ENCODE data around the gene CCDC50. TPM values are rescaled to one million over a fixed set of nuclear protein-coding genes. Genes with fewer than 3 reads are reported as not detected.
A peak's percentile ranks its signal among the peaks of the same experiment; 100 is the strongest.

CCDC50 gene
- total RNA-seq, 2 donors from 2014 or later = 41.8 to 48.6 TPM

GRCh38 chr3:191434024-191434423, 104.8 kb downstream of the CCDC50 start:
- no peak for TF ChIP-seq CTCF (conservative IDR thresholded peaks at IDR 0.05)
- H3K4me3 ChIP-seq (ENCODE audit: low read length) = no peak overlapping the region
- Mint-ChIP-seq H3K4me3 (no peak overlapping the region), H3K27ac (no peak overlapping the region), H3K9me3 (no peaks in the 10 kb centered on the region), H3K36me3 (ENCODE audit: low read depth) (no peaks in the 10 kb centered on the region), H3K4me1 (no peaks in the 10 kb centered on the region), H3K27me3 (ENCODE audit: insufficient read depth) (no peaks in the 10 kb centered on the region)
- H3K36me3 ChIP-seq (ENCODE audit: control insufficient read depth, insufficient read depth, low read length) = no peaks in the 10 kb centered on the region
- no peaks in the 10 kb centered on the region for H3K9me3 ChIP-seq (ENCODE audit: control insufficient read depth, low read length)
- no peak overlapping the region for H3K9ac ChIP-seq (ENCODE audit: extremely low read depth, low read length, poor library complexity, severe bottlenecking)
- no peaks in the 10 kb centered on the region for H3K27me3 ChIP-seq (ENCODE audit: control insufficient read depth, insufficient read depth, low read length, poor library complexity, severe bottlenecking)
- 86% methylated on average over 1 of the region's 1 CpG; no CpG with 5 or more reads in 1 of the 2 experiments for WGBS, 2 experiments (ENCODE audit: insufficient coverage in 1 of 2, insufficient read length in 1 of 2)
- no peak overlapping the region for H3K27ac ChIP-seq (ENCODE audit: low read depth, low read length)
- H3K4me1 ChIP-seq (ENCODE audit: control insufficient read depth, insufficient read depth, low read length) = no peaks in the 10 kb centered on the region
- peak; percentile 47 for DNase-seq

DNA sequence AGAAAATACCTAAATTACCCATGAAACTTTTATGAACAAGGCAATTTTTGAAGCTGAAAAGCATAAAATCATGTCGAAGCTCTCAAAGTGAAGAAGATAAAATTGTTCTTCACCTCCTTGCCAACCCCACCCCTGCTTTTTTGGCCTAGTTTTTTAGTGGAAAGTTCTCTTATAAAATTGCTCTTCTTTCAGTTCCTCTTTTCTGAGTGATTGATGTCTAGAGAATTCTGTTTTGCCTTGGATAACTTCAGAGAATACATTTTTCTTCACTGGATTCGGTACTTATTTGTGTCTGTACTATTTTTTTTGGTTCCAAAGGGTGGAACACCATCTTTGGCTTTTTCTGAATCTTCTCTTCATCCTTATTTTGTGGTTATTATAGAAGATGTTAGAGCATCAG, 106.8 kb downstream of the CCDC50 start:
- H3K4me1 ChIP-seq (ENCODE audit: control insufficient read depth, insufficient read depth, low read length) = no peaks in the 10 kb centered on the region
- Mint-ChIP-seq H3K36me3 (ENCODE audit: low read depth) (no peaks in the 10 kb centered on the region), H3K27ac (no peak overlapping the region), H3K9me3 (peaks cover 8% of the 10 kb centered on the region), H3K27me3 (ENCODE audit: insufficient read depth) (no peaks in the 10 kb centered on the region), H3K4me3 (no peak overlapping the region), H3K4me1 (no peaks in the 10 kb centered on the region)
- no peak overlapping the region for H3K9ac ChIP-seq (ENCODE audit: extremely low read depth, low read length, poor library complexity, severe bottlenecking)
- H3K9me3 ChIP-seq (ENCODE audit: control insufficient read depth, low read length) = peaks cover 5% of the 10 kb centered on the region
- no peaks in the 10 kb centered on the region for H3K27me3 ChIP-seq (ENCODE audit: control insufficient read depth, insufficient read depth, low read length, poor library complexity, severe bottlenecking)
- no peaks in the 10 kb centered on the region for H3K36me3 ChIP-seq (ENCODE audit: control insufficient read depth, insufficient read depth, low read length)
- DNase-seq = no peak
- no peak overlapping the region for H3K4me3 ChIP-seq (ENCODE audit: low read length)
- no peak overlapping the region for H3K27ac ChIP-seq (ENCODE audit: low read depth, low read length)
- WGBS, 2 experiments (ENCODE audit: insufficient coverage in 1 of 2, insufficient read length in 1 of 2) = 90% methylated on average over 2 of the region's 2 CpGs; no CpG with 5 or more reads in 1 of the 2 experiments
- no peak for TF ChIP-seq CTCF (conservative IDR thresholded peaks at IDR 0.05)

DNA sequence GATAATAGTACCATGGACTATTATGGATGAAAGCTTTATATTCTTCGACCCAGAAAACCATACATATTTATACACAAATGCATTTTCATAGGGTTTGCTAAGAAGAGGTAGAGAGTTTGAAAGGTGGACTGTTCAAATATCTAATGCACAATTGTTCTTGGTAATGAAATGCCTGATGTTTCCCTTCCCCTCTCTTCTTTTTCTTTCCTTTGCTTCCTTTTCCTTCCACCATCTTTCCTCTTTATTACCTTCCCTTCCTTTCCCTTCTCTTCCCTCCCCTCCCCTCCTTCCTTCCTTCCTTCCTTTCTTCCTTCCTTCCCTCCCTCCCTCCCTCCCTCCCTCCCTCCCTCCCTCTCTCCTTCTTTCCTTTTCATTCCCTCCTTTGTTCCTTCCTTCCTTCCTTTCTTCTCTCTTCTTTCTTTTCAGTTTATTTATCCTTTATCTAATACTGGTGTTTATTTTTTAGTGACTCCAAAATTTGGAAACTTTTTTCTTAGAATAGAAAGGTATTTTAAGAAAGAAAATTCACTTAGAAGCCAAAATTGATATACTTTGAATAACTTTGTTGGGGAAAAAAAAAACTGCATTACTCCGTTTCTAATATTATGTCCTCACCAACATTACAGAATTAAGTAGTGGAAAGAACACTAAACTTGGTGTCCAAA, 109.1 kb downstream of the CCDC50 start:
- peaks cover 5% of the 10 kb centered on the region for H3K9me3 ChIP-seq (ENCODE audit: control insufficient read depth, low read length)
- no peaks in the 10 kb centered on the region for H3K27me3 Mint-ChIP-seq (ENCODE audit: insufficient read depth)
- DNase-seq = no peak
- no peaks in the 10 kb centered on the region for H3K4me1 Mint-ChIP-seq
- H3K27ac Mint-ChIP-seq = no peak overlapping the region
- WGBS, 2 experiments (ENCODE audit: insufficient coverage in 1 of 2, insufficient read length in 1 of 2) = 80% methylated on average over 1 of the region's 2 CpGs; no CpG with 5 or more reads in 1 of the 2 experiments
- TF ChIP-seq CTCF (conservative IDR thresholded peaks at IDR 0.05) = no peak
- H3K9me3 Mint-ChIP-seq = peaks cover 8% of the 10 kb centered on the region
- no peaks in the 10 kb centered on the region for H3K27me3 ChIP-seq (ENCODE audit: control insufficient read depth, insufficient read depth, low read length, poor library complexity, severe bottlenecking)
- no peak overlapping the region for H3K4me3 Mint-ChIP-seq
- H3K36me3 Mint-ChIP-seq (ENCODE audit: low read depth) = no peaks in the 10 kb centered on the region
- no peaks in the 10 kb centered on the region for H3K4me1 ChIP-seq (ENCODE audit: control insufficient read depth, insufficient read depth, low read length)
- no peak overlapping the region for H3K4me3 ChIP-seq (ENCODE audit: low read length)
- no peaks in the 10 kb centered on the region for H3K36me3 ChIP-seq (ENCODE audit: control insufficient read depth, insufficient read depth, low read length)
- H3K27ac ChIP-seq (ENCODE audit: low read depth, low read length) = no peak overlapping the region
- H3K9ac ChIP-seq (ENCODE audit: extremely low read depth, low read length, poor library complexity, severe bottlenecking) = no peak overlapping the region
